DMS 273 (cell line): Measurements from ENCODE around the gene NFIB.

Experiments
- DNase-seq: peaks from one replicate; lab custom pipeline; 2025; ENCODE audit not compliant: unreplicated experiment; lab: John Stamatoyannopoulos, UW

The NFIB gene

GRCh38 chr9:14313951-14314423 lies at the start of gene NFIB:
Gene NFIB, minus strand, starts transcription at chr9:14314141. Its CDS starts 630 bp downstream, at chr9:14313511.
- DNase-seq, result peak; percentile 85

DNA sequence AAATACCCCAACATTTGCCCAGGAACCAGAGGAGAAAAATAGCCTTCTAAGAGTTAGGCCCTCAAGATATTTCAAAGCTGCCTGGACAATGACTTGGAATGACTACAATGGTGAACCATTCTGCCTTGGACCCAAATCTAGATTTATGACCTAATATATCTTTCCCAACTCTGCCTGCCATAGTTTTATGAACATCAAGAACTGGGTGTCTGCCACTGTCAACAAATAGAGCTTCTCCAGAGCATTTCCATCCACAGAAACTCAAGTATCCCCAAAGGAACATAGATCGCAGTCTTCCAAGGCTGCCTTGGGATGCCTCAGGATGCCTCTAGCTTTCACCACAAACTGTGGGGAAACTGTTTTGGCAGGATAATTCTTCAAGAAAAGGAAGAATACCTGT lies 48.2 kb upstream of the NFIB start:
- DNase-seq, result no peak

DNA sequence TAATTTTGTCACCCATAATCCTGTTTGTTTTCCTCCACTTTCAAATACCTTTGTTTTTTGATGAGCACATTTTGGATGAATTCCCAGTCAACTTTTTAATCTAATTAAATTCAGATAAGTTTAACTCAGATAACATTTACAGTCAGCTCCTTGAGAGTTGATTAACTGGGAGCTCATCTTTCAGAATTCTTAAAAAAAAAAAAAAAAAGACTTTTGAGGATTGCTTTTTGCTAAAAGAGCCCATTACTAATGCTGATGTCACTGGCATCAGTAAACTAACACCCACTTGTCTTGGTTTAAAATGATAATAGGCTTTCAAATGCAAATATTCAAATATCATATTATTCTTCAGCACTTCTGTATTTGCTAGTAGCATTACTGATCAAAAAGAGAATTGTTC lies 47.1 kb upstream of the NFIB start:
- DNase-seq, result no peak

GRCh38 chr9:14358523-14358922 lies 44.6 kb upstream of the NFIB start:
- DNase-seq, result no peak

DNA sequence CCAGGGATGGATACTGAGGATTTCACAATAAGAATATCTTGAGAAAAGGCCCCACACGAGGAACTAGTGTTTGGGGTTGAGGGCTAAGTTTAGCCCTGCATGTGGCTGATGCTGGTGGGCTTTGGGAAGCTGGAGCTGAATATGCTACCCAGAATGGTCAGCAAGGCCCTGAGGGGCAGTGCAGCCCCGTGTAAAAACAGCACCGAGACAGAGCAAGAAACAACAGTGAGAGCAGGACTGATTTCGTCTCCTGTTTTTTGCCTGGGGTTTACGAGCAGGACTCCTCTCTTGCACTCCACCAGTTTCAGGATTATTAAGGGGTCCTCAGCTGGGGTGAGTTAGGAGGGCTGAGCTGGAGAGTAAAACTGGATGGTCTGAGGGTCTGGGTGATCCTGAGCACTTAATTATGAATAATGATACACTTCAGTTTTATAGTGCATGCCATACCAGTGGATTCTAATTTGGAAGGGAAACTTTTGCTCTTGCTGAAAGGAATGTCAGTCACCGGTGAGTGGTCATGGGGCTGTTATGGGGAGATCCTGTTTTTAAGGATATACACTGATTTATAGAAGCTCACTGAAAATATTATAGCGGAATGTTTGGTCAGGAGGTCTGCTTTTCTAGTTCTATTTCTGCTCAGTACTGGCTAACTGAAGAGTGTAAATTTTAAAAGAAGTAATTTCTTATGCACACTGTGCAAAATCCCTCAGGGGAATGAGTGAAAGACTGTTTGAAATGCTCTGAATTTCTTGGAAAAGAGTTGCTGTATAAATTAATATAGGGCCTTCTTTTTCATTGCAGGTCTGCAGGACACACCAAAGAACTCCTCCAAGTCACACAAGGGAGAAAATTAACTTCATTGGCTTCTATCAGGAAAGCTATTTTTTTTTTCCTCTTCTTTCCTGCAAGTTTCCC lies 42.7 kb upstream of the NFIB start:
- DNase-seq, result no peak

DNA sequence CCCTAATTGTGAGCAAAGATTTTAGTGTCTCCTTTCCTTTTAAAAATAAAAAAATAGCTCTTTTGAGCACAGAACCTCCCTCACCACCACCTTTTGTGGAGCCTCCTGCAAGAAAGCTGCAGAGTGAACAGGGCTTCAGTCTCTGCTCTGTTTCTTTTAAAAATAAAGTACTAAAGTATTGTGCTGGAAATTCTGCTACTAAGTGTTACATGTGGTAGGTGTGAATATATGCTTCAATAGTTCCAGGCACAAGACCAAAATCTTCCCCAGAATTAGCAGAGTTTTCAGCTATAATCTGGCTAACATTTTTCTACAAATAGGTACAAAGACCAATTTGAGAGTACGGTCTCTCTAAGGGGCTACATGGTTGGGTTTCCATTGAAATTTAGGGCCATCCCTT lies 40.3 kb upstream of the NFIB start:
- DNase-seq, result no peak

DNA sequence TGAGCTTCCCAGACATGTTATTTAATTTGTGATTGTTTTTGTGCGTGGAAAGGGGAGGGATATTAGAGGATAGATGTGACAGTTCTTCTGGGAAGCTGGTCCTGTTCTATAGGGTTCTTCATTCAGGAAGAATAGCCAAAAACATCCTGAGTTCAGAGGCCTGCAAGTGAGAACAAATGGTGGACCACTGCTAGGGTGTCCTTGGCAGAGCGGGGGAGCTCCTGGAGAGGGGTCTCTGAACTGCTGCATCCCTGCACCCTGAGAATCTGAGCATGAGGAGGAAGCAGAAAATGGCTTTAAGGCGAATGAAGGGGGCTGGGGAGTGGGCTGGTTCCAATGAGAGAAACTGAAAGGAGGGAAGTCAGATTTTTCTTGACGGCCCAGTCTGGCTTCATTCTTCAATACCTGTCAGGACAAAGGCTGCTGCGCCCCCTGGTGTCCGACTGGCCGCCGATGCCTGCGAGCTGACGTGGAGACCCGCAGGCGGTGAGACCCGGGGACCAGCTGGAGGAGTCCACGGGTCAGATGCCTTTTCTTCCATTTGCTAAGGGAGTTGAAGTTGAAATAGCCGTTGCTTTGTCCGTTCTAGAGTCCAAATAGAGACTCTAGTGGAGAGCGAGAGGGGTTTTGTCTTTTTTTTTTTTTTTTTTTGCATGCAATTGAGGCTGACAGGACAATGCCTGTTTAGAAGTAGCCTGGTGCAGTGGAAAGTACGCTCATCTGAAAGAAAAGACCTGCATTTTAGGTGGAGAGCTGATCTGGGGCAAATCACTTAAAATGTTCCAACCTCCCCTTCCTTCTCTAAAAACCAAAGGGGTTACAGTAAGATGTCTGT lies 39.5 kb upstream of the NFIB start:
- DNase-seq, result peak; percentile 94

DNA sequence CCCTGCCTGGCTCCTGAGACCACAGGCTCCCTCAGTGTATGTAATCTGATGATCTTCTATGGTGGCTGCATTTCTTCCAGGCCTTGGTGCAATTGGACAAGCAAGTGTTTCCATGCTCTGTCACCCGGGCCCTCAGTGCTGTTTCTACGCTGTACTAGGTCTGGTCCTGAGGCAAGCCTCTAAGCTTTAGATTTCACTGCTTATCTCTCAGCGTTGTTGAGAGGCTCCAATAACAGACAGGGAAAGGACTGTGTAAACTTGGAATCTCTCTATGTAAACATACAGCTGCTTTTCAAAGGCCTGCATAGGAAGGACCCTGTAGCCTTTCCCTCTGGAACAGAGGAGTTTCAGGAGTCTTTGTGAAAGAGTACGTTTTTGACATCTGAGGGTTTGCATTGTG lies 38.6 kb upstream of the NFIB start:
- DNase-seq, result no peak

- DNase-seq, result no peak
These were observed 37.4 kb upstream of the NFIB start for GRCh38 chr9:14351221-14351836.

DNA sequence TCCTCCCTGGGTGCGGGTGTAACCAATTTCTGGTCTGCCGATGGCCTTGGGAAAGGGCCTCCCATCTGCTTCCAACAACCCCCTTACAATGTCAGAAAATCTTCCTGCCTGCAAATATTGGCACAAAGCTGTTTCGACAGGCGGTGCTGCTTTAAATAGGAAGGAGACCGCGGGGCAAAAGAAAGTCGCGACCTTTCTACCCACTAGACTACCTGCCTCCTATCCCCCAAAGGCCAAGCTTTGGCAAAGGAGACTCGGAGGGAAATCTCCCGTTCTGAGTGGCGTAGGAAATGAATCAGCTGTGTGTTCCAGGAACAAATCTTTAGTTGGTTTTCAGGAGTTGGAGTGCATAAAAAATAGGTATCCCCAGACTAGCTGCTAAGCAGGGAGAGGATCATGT lies 36.8 kb upstream of the NFIB start:
- no peak for DNase-seq

- no peak for DNase-seq
These were observed 36.4 kb upstream of the NFIB start for GRCh38 chr9:14350349-14350728.

DNA sequence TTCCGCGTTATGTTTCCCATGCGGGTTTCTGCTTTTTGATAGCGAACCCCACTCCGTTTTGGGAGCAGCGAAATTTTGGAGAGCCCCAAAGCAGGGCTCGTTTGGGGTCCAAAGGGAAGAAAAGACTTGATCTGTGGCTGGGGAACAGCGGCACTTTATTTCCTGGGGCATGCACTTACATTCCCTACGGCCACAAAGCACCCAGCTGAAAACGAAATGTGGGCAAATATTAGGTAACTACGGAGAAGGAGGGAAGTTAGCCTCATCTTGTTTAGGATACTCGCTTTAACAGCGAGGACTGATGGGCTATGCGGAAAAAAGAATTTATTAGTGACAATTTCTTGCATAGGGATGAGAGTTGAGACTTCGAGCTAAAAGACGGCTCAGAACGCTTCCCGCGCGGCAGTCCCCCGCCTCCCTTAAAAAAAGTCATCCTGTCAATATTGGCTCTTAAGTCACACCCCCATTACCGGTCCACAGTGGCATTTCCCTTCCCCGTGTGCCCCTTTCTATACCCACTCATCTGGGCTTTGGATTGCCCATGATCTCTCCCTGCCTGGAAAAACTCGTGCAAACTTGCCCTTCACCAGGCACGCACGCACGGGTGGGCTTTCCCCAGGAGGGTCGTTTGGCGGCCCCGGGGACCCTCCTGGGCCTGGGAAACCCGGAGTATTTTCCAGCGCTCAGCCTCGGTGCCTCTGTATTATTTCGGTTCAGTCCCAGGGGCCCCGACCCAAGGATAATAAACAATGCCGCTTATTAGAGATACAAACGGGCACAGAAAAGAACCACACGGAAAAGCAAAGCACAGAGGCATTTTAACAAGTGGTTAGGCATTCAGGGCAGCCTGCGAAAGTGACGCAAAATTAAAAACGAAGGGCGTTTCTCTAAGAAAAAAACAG lies 35.8 kb upstream of the NFIB start:
- no peak for DNase-seq

DNA sequence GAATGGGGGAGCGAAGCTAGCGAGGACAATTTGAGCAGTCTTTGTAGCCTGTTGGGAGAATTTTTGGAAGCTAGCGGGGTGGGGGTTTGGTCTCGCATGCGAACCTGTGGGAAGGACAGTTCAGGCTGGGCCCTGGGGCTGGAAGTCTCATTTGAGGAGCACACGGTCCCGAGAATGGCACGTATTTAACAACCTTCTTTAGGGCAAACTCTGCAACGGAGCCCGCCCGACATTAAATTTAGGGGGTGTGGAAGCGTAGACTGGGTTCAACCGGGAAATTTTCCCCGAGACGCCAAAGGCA lies 35.2 kb upstream of the NFIB start:
- DNase-seq, result no peak

DNA sequence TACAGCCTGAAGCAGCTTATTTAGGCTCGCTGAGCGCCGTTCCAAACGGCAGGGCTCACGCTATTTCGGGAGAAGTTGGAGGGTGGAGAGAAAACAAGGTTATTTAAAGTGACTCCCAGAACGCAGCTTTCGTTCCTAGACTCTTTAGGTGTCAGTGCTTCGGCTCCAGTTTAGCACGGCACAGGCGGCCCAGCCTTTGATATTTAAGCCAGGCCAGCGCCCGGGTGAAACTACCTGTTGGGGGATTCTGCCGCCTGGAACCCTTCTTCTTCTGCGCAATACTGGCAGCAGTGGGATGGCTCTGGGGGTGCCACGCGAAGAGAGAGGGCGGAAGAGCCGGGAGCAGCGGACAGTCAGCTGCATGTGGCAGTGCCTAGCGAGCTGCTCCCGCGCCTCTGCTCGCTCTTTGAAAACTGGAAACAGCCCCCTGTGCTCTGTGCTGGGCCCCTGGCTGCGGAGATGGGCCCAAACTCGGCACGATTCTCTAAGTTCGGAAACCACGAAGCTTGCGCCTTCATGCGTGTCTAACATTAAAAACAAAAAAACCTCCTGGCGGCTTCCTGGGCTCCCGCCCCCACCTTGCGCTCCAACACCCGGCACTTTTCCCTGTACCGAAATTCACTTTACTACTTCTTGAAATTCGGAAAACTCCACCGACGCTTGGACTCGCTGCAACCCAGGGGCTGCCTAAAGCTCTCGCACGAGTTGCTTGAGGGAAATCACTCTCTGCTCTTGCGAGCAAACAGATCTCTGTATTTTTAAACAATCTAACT lies 34.6 kb upstream of the NFIB start:
- peak; percentile 76 for DNase-seq

DNA sequence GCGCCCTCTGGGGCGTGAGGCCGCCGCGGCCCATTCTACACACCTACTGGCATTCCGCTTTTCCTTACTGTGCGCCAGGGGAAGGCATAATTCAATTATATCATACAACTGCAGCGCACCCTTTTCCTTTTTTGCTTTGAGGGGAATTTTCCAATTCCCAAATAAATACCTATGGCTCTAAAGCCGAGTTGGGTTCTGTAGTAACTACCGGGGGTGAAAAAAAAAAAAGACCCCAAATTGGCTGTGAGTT lies 34.1 kb upstream of the NFIB start:
- no peak for DNase-seq

DNA sequence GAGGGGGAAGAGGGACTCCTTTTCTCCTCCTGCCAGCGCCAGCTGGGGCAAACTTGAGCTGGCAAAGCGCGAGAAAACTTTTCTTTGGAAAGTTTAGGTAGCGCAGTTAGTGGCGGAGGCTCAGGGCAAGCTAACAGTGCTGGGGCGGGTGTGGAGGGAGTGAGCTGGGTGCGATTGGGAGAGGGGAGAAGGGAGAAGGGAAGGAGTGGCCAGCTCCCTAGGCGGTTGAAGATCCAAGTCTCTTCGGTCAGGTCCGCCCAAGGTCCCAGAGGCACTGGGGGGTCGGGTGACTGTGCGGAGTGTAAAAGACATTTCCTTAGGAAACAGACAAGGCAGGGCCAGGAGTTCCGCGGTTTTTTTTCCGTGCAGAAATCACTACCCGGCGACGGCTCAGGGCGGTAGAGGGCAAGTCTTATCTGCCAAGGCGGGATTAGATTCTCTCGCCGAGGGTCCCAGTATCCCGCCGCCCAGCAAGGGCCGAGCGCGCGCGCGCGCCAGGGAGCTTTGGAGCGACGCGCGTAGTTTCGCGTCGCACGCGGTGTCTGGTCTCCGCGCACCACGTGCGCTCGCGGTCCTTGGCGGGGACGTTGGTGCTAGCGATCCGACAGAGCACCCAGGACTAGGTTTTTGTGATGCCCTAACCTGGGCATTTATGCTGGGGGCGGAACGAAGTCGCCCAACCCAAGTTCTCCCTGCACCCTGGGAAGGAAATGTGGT lies 33.6 kb upstream of the NFIB start:
- DNase-seq, result peak; percentile 88

GRCh38 chr9:14346811-14347405 lies 33.0 kb upstream of the NFIB start:
- no peak for DNase-seq

DNA sequence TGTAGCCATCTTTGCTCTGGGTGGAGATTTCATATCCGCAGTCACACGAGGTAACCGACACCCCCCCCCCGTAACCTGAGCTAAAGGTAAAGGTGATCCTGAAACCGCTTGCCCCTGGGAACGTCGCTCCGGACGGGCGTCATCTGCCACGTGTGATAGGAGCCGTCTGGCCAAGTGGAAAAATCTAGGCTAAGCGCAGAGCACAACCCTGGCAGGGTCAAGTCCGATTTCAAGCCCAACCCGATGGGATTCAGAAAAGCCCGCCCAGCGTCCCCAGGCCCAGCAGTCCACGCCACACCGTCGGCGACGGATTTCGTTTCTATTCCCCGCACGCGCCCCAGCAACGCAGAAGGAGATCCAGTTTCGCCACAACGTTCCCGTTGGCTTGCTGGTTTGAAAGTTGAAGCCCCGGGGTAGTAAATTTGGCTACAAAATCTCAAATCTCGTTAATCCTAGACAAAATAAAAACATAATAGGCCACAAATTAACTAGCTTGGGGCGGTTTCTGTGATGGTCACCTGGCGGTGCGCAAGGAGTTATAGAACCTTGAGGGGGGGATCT lies 32.4 kb upstream of the NFIB start:
- DNase-seq, result no peak
